Femur (tissue), 1 donor: Measurements from ENCODE around the gene TRMT112.

Source experiments
- DNase-seq: peaks from one replicate; pipeline ENCODE4 v3.0.0-alpha.2; 2017

Gene TRMT112

DNA sequence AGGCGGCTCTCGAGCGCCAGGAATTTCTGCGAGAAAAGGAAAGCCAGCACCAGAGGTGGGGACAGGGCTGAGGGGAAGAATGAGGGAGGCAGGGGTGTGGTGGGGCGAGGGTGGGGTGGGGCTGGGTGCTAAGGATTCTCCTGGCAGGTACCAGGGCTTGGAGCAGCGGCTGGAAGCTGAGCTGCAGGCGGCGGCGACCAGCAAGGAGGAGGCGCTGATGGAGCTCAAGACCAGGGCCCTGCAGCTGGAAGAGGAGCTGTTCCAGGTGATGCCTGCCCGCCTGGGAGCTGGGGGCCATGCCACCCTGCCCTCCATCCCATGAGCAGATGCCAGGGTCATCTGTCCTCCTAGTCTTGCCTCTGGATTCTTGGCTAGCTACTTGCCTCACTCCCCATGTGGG, 32.0 kb upstream of the TRMT112 start:
- no peak for DNase-seq

GRCh38 chr11:64349025-64349387, 31.6 kb upstream of the TRMT112 start:
- DNase-seq = no peak

DNA sequence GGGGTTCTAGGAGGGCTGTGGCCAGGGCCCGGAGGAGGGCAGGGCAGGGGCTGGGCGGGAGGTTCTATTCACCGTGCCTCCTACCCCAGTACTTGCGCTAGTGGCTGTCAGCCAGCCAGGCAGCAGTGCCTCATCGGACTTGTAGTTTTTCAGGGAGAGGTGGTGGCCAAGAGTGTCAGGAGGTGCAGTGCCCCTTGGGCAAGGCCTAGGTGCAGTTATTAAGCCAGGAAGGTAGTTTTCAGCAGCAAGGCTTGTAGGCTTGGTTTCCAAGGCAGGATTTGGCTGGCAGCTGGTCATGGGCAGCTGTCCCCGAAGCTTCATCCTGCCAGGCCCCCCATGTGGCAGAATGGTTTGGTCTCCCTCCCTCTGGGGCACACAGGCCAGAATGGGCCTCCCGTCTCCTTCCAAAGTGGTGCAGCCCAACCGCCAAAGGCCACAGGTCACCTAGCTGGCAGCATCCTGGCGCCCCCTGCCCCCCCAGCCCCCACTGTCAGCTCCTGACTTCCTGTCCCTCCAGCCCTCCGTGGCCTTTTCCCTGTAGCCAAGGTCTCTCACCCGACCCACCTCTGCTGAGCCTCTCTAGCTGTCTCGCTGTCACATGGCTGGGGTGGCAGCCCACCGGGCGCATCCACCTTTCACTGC, 31.1 kb upstream of the TRMT112 start:
- DNase-seq = peak; percentile 59

DNA sequence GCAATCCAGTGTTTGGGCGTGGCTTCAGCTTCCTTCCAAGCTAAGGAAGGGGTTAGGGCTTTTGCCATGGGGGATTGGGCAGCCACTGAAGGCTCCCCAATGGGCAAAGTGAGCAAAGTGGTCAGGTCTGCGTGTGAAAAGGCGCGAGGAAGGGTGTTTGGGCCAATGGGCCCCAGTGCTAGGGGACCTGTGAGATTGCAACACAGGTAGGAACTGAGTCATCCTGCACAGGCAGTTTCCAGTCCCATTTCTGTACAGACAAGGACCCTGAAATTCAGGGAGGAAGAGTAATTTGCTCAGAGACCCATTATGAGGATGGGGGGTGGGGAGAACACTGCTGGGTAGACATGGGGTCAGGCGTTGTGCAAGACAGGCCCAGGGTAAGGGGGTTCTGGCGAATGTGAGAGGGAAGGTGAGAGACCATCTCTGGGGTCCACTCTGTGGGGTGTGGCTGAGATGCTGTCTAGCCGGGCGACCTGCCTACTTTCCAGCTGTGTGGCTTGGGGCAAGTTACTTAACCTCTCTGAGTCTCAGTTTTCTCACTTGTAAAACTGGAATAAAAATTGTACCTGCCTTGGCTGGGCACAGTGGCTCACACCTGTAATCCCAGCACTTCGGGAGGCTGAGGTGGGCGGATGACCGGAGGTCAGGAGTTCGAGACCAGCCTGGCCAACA, 30.0 kb upstream of the TRMT112 start:
- no peak for DNase-seq

DNA sequence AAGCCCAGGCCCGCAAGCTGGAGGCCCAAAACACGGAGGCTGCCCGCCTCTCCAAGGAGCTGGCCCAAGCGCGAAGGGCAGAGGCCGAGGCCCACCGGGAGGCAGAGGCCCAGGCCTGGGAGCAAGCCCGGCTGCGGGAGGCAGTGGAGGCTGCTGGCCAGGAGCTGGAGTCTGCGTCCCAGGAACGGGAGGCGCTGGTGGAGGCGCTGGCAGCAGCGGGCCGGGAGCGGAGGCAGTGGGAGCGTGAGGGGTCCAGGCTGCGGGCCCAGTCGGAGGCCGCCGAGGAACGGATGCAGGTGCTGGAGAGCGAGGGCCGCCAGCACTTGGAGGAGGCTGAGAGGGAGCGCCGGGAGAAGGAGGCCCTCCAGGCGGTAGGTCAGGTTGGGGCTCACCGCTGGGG, 27.4 kb upstream of the TRMT112 start:
- peak; percentile 60 for DNase-seq

DNA sequence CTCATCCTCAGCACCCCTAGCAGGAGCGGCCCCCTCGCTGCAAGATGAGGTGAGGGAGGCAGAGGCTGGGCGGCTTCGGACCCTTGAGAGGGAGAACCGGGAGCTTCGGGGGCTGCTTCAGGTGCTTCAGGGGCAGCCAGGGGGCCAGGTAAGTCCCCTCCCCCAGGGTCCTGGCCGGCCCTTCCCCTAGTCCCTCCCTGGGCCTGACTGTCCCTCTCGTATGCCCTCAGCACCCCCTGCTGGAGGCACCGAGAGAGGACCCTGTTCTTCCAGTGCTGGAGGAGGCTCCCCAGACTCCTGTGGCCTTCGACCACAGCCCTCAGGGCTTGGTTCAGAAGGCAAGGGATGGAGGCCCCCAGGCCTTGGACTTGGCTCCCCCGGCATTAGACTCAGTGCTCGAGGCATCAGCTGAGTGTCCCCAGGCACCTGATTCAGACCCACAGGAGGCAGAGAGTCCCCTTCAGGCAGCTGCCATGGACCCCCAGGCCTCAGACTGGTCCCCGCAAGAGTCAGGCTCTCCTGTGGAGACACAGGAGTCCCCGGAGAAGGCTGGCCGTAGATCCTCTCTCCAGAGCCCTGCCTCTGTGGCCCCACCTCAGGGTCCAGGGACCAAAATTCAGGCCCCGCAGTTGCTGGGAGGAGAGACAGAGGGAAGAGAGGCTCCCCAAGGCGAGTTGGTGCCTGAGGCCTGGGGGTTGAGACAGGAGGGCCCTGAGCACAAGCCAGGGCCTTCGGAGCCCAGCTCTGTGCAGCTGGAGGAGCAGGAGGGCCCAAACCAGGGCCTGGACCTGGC, 26.6 kb upstream of the TRMT112 start:
- DNase-seq = no peak

DNA sequence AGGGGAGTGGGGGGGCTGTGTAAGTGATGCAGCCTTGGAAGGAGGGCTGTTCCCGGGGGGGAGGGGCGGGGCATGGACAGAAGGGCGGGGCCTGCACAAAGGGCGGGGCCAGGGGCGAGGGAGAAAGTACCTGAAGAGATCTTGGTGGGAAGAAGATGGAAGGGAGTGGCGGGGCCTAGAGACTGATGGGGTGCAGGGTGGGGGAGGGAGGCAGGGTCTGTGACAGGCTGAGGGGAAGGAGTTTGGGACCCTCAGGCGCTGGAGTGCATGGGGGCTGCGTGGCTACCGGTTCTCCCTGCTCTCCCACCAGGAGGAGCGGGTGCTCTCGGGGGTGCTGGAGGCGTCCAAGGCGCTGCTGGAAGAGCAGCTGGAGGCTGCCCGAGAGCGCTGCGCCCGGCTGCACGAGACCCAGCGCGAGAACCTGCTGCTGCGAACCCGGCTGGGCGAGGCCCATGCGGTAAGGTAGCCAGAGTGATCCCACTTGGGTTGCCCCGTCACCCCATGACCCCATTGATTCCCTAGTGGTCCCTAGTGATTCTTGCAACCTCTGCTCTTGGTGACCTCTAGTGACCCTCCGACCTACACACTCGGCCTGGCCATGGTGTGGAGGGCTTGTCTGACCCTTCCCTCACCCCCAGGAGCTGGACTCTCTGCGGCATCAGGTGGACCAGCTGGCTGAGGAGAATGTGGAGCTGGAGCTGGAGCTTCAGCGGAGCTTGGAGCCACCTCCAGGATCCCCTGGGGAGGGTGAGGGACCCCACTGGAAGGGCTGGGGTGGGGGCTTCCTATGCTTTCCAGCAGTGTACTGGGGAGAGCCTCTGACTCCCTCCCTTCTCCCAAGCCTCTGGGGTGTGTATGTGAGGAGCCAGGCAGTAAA, 25.7 kb upstream of the TRMT112 start:
- DNase-seq = no peak

GRCh38 chr11:64341851-64342791, 24.8 kb upstream of the TRMT112 start:
- DNase-seq = peak; percentile 90

GRCh38 chr11:64341429-64341828, 24.1 kb upstream of the TRMT112 start:
- DNase-seq = no peak

GRCh38 chr11:64340671-64341335, 23.4 kb upstream of the TRMT112 start:
- DNase-seq = no peak

DNA sequence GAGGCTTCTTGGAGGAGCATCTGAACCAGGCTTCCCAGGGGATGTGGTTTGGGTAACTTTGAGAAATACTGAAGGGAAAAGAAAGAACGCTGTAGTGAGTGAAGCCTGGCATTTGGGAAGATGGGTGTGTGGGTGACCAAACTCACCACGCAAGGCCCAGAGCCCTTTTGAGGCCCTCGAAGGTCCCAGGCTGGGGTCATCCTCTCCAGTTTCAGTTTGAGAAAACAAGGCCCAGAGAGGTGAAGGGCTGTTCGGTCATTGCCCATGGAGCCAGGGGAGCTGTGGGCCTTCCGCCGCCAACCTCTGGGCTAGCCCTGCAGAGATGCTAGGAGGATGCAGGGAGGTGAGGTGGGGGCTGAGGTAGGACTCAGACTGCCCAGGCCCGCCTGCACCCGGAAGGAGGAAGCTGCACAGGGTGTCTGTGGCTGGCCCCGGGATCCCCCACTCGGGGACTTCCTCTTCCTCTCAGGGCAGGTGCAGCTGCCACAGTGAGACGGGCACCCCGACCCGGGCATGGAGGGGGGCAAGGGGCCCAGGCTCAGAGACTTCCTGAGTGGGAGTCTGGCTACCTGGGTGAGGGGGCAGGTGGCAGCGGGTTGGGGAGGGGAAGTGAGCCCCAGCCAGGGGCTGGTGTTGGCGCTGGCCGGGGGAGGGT, 22.5 kb upstream of the TRMT112 start, which contains the start of gene CCDC88B:
CCDC88B (plus strand) TSS at position 451 of the 655 bp plus-strand sequence; CDS start at position 514, 63 bp downstream.
- no peak for DNase-seq

GRCh38 chr11:64339286-64339685, 21.9 kb upstream of the TRMT112 start:
- no peak for DNase-seq

GRCh38 chr11:64338716-64339115, 21.4 kb upstream of the TRMT112 start:
- DNase-seq = no peak

- no peak for DNase-seq
Observed at GRCh38 chr11:64337538-64338249, 20.3 kb upstream of the TRMT112 start.

- no peak for DNase-seq
Observed at GRCh38 chr11:64334764-64335735, 17.7 kb upstream of the TRMT112 start.

GRCh38 chr11:64333556-64333955, 16.2 kb upstream of the TRMT112 start:
- DNase-seq = no peak

DNA sequence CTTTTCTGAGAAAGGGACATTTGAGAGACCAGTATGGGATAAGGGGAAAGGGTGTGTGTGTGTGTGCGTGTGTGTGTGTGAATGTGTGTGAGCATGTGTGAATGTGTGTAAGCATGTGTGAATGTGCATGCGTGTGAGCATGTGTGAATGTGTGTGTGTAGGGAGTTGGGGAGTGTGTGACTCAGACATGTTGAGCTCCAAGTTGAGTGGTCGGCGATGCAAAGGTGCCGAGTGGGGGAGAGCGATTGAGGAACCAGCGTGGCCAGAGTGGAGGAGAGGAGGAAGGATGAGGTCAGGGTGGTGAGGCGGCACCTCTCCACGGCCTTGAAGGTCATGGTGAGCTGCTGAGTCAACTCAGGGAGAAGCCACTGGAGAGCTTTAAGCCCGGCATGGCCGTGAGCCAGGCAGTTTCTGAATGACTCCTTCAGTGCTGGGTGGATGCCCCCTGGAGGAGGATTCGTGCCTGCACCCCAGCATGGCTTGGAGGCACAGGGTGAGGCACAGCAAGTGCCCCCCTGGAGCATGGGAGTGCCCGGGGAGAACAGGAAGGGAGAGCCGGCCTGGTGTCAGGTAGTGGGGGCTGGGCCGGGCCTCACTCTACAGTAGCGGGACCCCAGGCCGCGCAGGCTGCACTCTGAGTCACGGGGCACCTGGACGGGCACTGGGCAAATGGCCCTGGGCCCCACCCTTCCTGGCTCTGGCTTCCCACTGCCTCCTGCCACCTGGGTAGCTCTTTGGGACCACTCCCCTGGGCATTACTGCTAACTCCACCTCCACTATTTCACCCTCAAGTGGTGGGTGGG, 14.4 kb upstream of the TRMT112 start:
- peak; percentile 74 for DNase-seq

- DNase-seq = no peak
Observed at GRCh38 chr11:64330888-64331287, 13.5 kb upstream of the TRMT112 start.
